CD4-positive, alpha-beta T cell treated with Interleukin-4 for 1 hour (primary cell): ENCODE measurements around the gene FKBP1B.
"Not testable (repeated sequence)": the region's sequence is repeated elsewhere in the genome, so short reads cannot be mapped to it uniquely, and the experiment has no call there.

Experiments used
- DNase-seq, 2 donors: peaks; one replicate each; pipeline ENCODE4 v3.0.0-alpha.2; 2020 to 2022

Gene FKBP1B

GRCh38 chr2:24104906-24105305 is 55.4 kb downstream of the FKBP1B start:
- DNase-seq, result no peak

DNA sequence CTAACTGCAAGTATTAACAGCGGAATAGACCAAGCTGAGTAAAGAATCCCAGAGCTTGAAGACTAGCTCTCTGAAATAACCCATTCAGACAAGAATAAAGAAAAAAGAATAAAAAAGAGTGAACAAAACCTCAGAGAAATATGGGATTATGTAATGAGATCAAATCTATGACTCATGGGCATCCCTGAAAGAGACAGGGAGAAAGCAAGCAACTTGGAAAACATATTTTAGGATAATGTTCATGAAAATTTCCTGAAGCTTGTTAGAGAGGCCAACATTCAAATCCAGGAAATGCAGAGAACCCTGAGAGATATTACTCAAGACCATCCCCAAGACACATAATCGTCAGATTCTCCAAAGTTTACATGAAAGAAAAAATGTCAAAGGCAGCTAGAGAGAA is 56.3 kb downstream of the FKBP1B start:
- DNase-seq, result no peak

DNA sequence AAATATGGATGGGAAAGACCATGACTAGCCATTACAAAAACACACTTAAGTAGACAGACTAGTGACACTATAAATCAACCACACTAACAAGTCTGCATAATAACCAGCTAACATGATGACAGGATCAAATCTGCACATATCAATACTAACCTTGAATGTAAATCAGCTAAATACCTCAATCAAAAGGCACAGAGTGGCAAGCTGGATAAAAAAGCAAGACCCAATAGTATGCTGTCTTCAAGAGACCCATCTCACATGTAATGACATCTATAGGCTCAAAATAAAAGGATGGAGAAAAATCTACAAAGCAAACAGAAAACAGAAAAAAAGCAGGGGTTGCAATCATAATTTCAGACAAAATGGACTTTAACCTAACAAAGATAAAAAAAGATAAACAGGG is 57.2 kb downstream of the FKBP1B start:
- no peak for DNase-seq

- no peak for DNase-seq
Measured at GRCh38 chr2:24107336-24107735, 57.8 kb downstream of the FKBP1B start.

DNA sequence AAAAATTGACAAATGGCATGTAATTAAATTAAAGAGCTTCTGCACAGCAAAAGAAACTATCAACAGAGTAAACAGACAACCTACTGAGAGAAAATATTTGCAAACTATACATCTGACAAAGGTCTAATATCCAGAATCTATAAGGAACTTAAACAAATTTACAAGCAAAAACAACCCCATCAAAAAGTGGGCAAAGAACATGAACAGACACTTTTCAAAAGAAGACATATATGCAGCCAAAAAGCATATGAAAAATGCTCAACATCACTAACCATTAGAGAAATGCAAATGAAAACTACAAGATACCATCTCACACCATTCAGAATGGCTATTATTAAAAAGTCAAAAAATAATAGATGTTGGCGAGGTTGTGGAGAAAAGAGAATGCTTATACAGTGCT is 59.9 kb downstream of the FKBP1B start:
- DNase-seq, result not testable (repeated sequence)

DNA sequence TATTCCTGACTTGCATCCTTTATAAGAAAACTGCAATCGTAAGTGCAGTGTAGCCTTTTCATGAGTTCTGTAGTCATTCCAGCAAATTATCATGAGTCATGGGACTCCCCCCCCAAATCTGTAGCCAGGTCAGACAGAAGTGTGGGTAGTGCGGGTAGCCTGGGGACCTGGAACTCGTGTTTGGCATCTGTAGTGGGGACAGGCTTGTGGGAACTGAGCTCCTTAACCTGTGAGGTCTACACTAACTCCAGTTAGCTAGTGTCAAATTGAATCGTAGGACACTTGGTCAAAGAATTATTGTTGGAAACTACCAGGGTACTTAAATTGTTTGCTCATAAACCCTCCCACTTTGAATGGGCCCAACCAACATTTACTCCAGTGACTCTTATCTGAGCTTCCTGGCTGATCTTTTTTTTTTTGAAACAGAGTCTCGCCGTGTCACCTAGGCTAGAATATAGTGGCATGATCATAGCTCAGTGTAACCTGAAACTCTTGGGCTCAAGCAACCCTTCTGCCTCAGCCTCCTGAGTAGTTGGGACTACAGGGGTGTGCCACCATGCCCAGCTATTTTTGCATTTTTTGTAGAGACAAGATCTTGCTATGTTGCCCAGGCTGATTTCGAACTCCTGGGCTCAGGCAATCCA is 61.2 kb downstream of the FKBP1B start:
- no peak for DNase-seq

GRCh38 chr2:24111407-24111901 is 61.9 kb downstream of the FKBP1B start:
- no peak for DNase-seq
